GM12878 (cell line): ENCODE results near the gene AKAP11. TPM values are rescaled to one million over a fixed set of nuclear protein-coding genes. Genes with fewer than 3 reads are reported as not detected.
A peak's percentile ranks its signal among the peaks of the same experiment; 100 is the strongest.

ENCODE experiments used
- ATAC-seq: fragments of 200-7000 bp; cut with Tn5 transposase; 3 replicates; pipeline ENCODE4 v1.9.1; 2020; ENCODE audit warnings: mild to moderate bottlenecking, moderate library complexity
- Bru-seq: library from RNA; stranded (reverse); fragments of 400-500 nt; gene quantifications from one replicate; lab custom pipeline; 2021; lab: Mats Ljungman, UMichigan
- BruChase-seq, 2 experiments: library from RNA; stranded (reverse); fragments of 400-500 nt; gene quantifications; one replicate each; lab custom pipeline; 2021; lab: Mats Ljungman, UMichigan
- BruUV-seq: library from RNA; stranded (reverse); fragments of 400-500 nt; replicated peaks from 2 replicates; lab custom pipeline; 2021; lab: Mats Ljungman, UMichigan
- CTCF ChIA-PET: fragments of 300-600 bp; sonication (Branson Sonifier 250); formaldehyde crosslinking; extraction: SDS; loops from one replicate; lab custom pipeline; 2021; ENCODE audit warnings: inconsistent platforms; lab: Yijun Ruan, JAX
- POLR2A ChIA-PET: fragments of 350-600 bp; formaldehyde crosslinking; extraction: SDS; loops from one replicate; lab custom pipeline; 2021; ENCODE audit warnings: inconsistent platforms; lab: Charles Lee
- RAD21 ChIA-PET: fragments of 300-600 bp; sonication (Branson Sonifier 250); formaldehyde crosslinking; loops from one replicate; lab custom pipeline; 2023; ENCODE audit warnings: antibody characterized with exemption; ENCODE audit not compliant: unreplicated experiment; lab: Charles Lee
- SMC1A ChIA-PET: fragments of 300-600 bp; sonication (Branson Sonifier 250); formaldehyde crosslinking; loops from one replicate; lab custom pipeline; 2023; ENCODE audit not compliant: unreplicated experiment, uncharacterized antibody; lab: Charles Lee
- DNase-seq: peaks from one replicate; pipeline ENCODE4 v3.0.0-alpha.2; 2011; ENCODE audit warnings: low read depth, low spot score
- FAIRE-seq: peaks from 3 replicates; lab custom pipeline; 2011; peaks lifted over from hg19 to GRCh38; lab: Jason Lieb, UNC
- H2AFZ ChIP-seq: 2 replicates; pipeline ENCODE4 v1.6.0; 2011; ENCODE audit warnings: low read depth, low read length, control low read depth; ENCODE audit not compliant: control insufficient read depth
- H3K27ac ChIP-seq: 2 replicates; pipeline ENCODE4 v1.5.1; 2011; ENCODE audit warnings: control low read depth; ENCODE audit not compliant: control insufficient read depth, insufficient read depth
- H3K27me3 ChIP-seq, 2 experiments: replicated peaks in 1 of 2; 2 replicates each; pipeline versions ENCODE4 v1.6.0 to v1.6.1; 2011; ENCODE audit warnings: low read length in 1 of 2; ENCODE audit not compliant: control insufficient read depth in 2 of 2, insufficient read depth in 2 of 2
- H3K36me3 ChIP-seq, 2 experiments: 2 replicates each; pipeline ENCODE4 v1.5.1; 2011; ENCODE audit warnings: low read length in 1 of 2; ENCODE audit not compliant: control insufficient read depth in 2 of 2, insufficient read depth in 2 of 2
- H3K4me1 ChIP-seq: 2 replicates; pipeline ENCODE4 v1.6.1; 2011; ENCODE audit warnings: mild to moderate bottlenecking, low read length, moderate library complexity, mixed read lengths; ENCODE audit not compliant: control insufficient read depth, insufficient read depth
- H3K4me2 ChIP-seq: 2 replicates; pipeline ENCODE4 v1.6.0; 2011; ENCODE audit warnings: control low read depth; ENCODE audit not compliant: control insufficient read depth, insufficient read depth
- H3K4me3 ChIP-seq: fragments of 200-600 bp; sonication (generic); 2 replicates; pipeline ENCODE4 v1.5.1; 2016
- H3K79me2 ChIP-seq: 2 replicates; pipeline ENCODE4 v1.6.0; 2011; ENCODE audit warnings: low read length; ENCODE audit not compliant: control insufficient read depth, insufficient read depth
- H3K9ac ChIP-seq: 2 replicates; pipeline ENCODE4 v1.8.0; 2011; ENCODE audit warnings: low read length, control low read depth, mixed read lengths; ENCODE audit not compliant: control insufficient read depth, insufficient read depth
- H3K9me3 ChIP-seq: replicated peaks from 3 replicates; pipeline ENCODE4 v1.5.1; 2011; ENCODE audit warnings: mild to moderate bottlenecking, low read length; ENCODE audit not compliant: control insufficient read depth, insufficient read depth
- H4K20me1 ChIP-seq: 2 replicates; pipeline ENCODE4 v1.6.0; 2011; ENCODE audit not compliant: control insufficient read depth, insufficient read depth
- ATF3 ChIP-seq: IDR thresholded peaks from 2 replicates; pipeline ENCODE4 v1.6.1; 2011; ENCODE audit warnings: low read depth, mild to moderate bottlenecking, low read length, moderate library complexity, borderline replicate concordance; ENCODE audit errors: extremely low read depth
- CEBPZ ChIP-seq: fragments of 150-350 bp; IDR thresholded peaks from 2 replicates; pipeline ENCODE4 v1.6.1; 2016; ENCODE audit warnings: low read depth, low read length
- E2F4 ChIP-seq: IDR thresholded peaks from 2 replicates; pipeline ENCODE4 v1.6.1; 2012; ENCODE audit warnings: low read depth, low read length, improper control_type of control experiment
- IKZF1 ChIP-seq: fragments of 450-650 bp; conservative IDR thresholded peaks from 2 replicates; pipeline ENCODE4 v1.6.1; 2017; ENCODE audit warnings: antibody characterized with exemption, mild to moderate bottlenecking
- MXI1 ChIP-seq: fragments of 150-350 bp; IDR thresholded peaks from 2 replicates; pipeline ENCODE4 v1.6.1; 2011; ENCODE audit warnings: low read depth, mild to moderate bottlenecking, inconsistent platforms, low read length, improper control_type of control experiment
- NBN ChIP-seq: fragments of 450-650 bp; IDR thresholded peaks from 2 replicates; pipeline ENCODE4 v1.6.1; 2016
- POLR2AphosphoS5 ChIP-seq: IDR thresholded peaks from 2 replicates; pipeline ENCODE4 v1.6.1; 2011; ENCODE audit warnings: mild to moderate bottlenecking, low read length, inconsistent platforms
- USF2 ChIP-seq: IDR thresholded peaks from 2 replicates; pipeline ENCODE4 v1.6.1; 2011; ENCODE audit warnings: low read depth, low read length, improper control_type of control experiment, borderline replicate concordance
- ZNF217 ChIP-seq: fragments of 450-650 bp; IDR thresholded peaks from 2 replicates; pipeline ENCODE4 v1.6.1; 2017; ENCODE audit warnings: antibody characterized with exemption, mild to moderate bottlenecking
- ZNF274 ChIP-seq: IDR thresholded peaks from one replicate; pipeline ENCODE4 v1.8.0; 2011; ENCODE audit not compliant: insufficient read length, insufficient read depth
- WGBS: methylation state at CpG from one replicate; pipeline ENCODE4 v1.1.6; 2016; ENCODE audit warnings: low lambda C conversion rate; ENCODE audit not compliant: insufficient replicate concordance, insufficient coverage; ENCODE audit errors: missing lambda C conversion rate; 5-methylcytosine and 5-hydroxymethylcytosine counted together
- in situ Hi-C: fragments of 300-500 bp; cut with MboI; formaldehyde crosslinking; loops from 9 replicates; pipeline ENCODE4 v1.14.3; 2018; ENCODE audit warnings: mixed read lengths
- intact Hi-C: fragments of 100-400 bp; cut with micrococcal nuclease; formaldehyde crosslinking; loops from one replicate; pipeline ENCODE4 v1.14.2; 2022; ENCODE audit not compliant: unreplicated experiment
- long read RNA-seq, 2 experiments: library from polyadenylated mRNA; unstranded; transcript quantifications; one replicate each; pipeline ENCODE4 v2.0.0, GENCODE V29; 2019 to 2020
- polyA minus RNA-seq, 3 experiments: library from RNA; depleted of rRNA, polyadenylated mRNA; stranded (reverse); fragments of >200 nt; gene quantifications; 2 replicates each; pipeline ENCODE4 v1.2.3, GENCODE V29; 2011
- polyA plus RNA-seq, 11 experiments: library from polyadenylated mRNA; depleted of rRNA in 4 of 11; unstranded in 6 of 11; stranded (reverse) in 5 of 11; fragments of >200 nt; fragmentation: Nextera tagmentation in 4 of 11; fragmentation: Illumina TruSeq in 1 of 11; extraction: Ambion mirVana in 4 of 11; extraction: Trizol in 1 of 11; gene quantifications; 1 replicate in 1 of 11; 2 replicates in 10 of 11; pipeline versions ENCODE4 v1.2.1 to v1.2.3, GENCODE V29; 2011 to 2016; ENCODE audit warnings: inconsistent platforms in 2 of 11, missing spikeins in 2 of 11, low read depth in 1 of 11
- total RNA-seq, 4 experiments: library from RNA; depleted of rRNA in 3 of 4; stranded (reverse); fragments of >200 nt in 3 of 4; fragmentation: Illumina TruSeq in 1 of 4; extraction: Trizol in 1 of 4; gene quantifications; 2 replicates each; pipeline versions ENCODE4 v1.2.1 to v1.2.3, GENCODE V29; 2013 to 2021

AKAP11 gene
- 113 and 115 TPM in 2 replicates for total RNA-seq (2013; cell fraction: nucleolus; rRNA removed)
- total RNA-seq (2014; rRNA removed), result 19.0 and 21.2 TPM in 2 replicates
- total RNA-seq (2014; rRNA removed; fragmentation: Illumina TruSeq; extraction: Trizol), result 24.9 and 26.9 TPM in 2 replicates
- total RNA-seq (2021), result 24.6 and 27.0 TPM in 2 replicates
- polyA plus RNA-seq (2011; ENCODE audit: low read depth), result 6.7 TPM
- polyA plus RNA-seq (2011; rRNA removed), result 36.8 and 55.6 TPM in 2 replicates
- polyA plus RNA-seq (2011; cell fraction: cytosol; rRNA removed), result 12.9 and 14.4 TPM in 2 replicates
- polyA plus RNA-seq (2011; cell fraction: nucleus; rRNA removed), result 24.0 and 24.6 TPM in 2 replicates
- 11.7 and 16.7 TPM in 2 replicates for polyA plus RNA-seq (2012)
- polyA plus RNA-seq (2014; fragmentation: Illumina TruSeq; extraction: Trizol), result 25.1 and 31.9 TPM in 2 replicates
- 1 to 10 TPM; 4.8 to 6.0 TPM for polyA plus RNA-seq (2014; fragmentation: Nextera tagmentation; extraction: Ambion mirVana)
- 13.9 and 16.8 TPM in 2 replicates for polyA plus RNA-seq (2014; rRNA removed)
- polyA plus RNA-seq (2016; fragmentation: Nextera tagmentation; extraction: Ambion mirVana), result 1 to 10 TPM; 6.7 to 7.0 TPM
- polyA minus RNA-seq (2011; rRNA and poly(A)+ RNA removed), result 52.3 and 75.3 TPM in 2 replicates
- 18.3 and 23.0 TPM in 2 replicates for polyA minus RNA-seq (2011; cell fraction: cytosol; rRNA and poly(A)+ RNA removed)
- polyA minus RNA-seq (2011; cell fraction: nucleus; rRNA and poly(A)+ RNA removed), result 31.6 and 42.1 TPM in 2 replicates
- percentile 93 among the genes with signal in this experiment for Bru-seq, nascent RNA
- BruChase-seq, experiment 1, labeled RNA remaining after a 6-hour chase, result percentile 95 among the genes with signal in this experiment
- percentile 96 among the genes with signal in this experiment for BruChase-seq, experiment 2, labeled RNA remaining after a 2-hour chase
- long read RNA-seq, experiment 1, partial matches to known transcripts, result 2 of 3 reads
- long read RNA-seq, experiment 1, other reads (novel, unspliced or antisense), result 1 of 3 reads
- long read RNA-seq, experiment 2, partial matches to known transcripts, result 25 of 71 reads
- long read RNA-seq, experiment 2, other reads (novel, unspliced or antisense), result 46 of 71 reads

GRCh38 chr13:42272115-42272803 lies at the start of gene AKAP11:
AKAP11 (plus strand) TSS chr13:42272152; CDS start chr13:42286349, 14,197 bp downstream.
- H3K4me2 ChIP-seq, result peak within 1 kb of the TSS; percentile 77
- no TSS peak for BruUV-seq
- WGBS, result under 1% methylated on average over 52 of the region's 59 CpGs
- H2AFZ ChIP-seq, result peak within 1 kb of the TSS; percentile 78
- DNase-seq, result no peak
- FAIRE-seq, result no peak
- peaks cover 0 to under 1% of the 10 kb centered on the region in 2 experiments; a peak in 1 of 4 replicates for H3K36me3 ChIP-seq
- H3K27ac ChIP-seq, result peak within 1 kb of the TSS; percentile 93
- RAD21 ChIA-PET, result interaction anchor here (0.8 to 2.4 kb wide), 17 partner anchors 10 to 1211 kb away, joined by 3 to 12 read pairs (median 3); partner anchors contain the start of gene WBP4
- H4K20me1 ChIP-seq, result no peaks in the 10 kb centered on the region
- H3K27me3 ChIP-seq, result no peaks in the 10 kb centered on the region
- in situ Hi-C loops, result no loop called here
- SMC1A ChIA-PET, result interaction anchor here (0.8 to 4.2 kb wide), 16 partner anchors 11 to 229 kb away, joined by 3 to 21 read pairs (median 4); no protein-coding TSS in a partner anchor
- peaks cover 12% of the 10 kb centered on the region for H3K4me1 ChIP-seq
- H3K9me3 ChIP-seq, result no peaks in the 10 kb centered on the region; the same call in 2 of the 3 replicates
- peak within 1 kb of the TSS; percentile 93 for H3K9ac ChIP-seq
- CTCF ChIA-PET, result interaction anchor here (1.0 to 1.8 kb wide), 7 partner anchors 56 to 725 kb away, joined by 3 to 6 read pairs (median 3); no protein-coding TSS in a partner anchor
- H3K4me3 ChIP-seq, result peak within 1 kb of the TSS; percentile 90
- POLR2A ChIA-PET, result interaction anchor here (0.7 to 1.8 kb wide), 12 partner anchors 14 to 1135 kb away, joined by 3 to 7 read pairs (median 4); no protein-coding TSS in a partner anchor
- ATAC-seq, result peak; percentile 26
- intact Hi-C loops, result loop anchor here (5.0 to 10.0 kb wide), 5 partner anchors 135 to 1287 kb away; partner anchors contain the start of gene DGKH
- H3K79me2 ChIP-seq, result peaks cover 58% of the 10 kb centered on the region
- no peak; the same call in 1 of the 2 replicates for TF ChIP-seq MXI1
- no peak for TF ChIP-seq ZNF274
- no peak for TF ChIP-seq CEBPZ
- no peak for TF ChIP-seq E2F4
- peak; percentile 45; the same call in 1 of the 2 replicates for TF ChIP-seq POLR2AphosphoS5
- no peak for TF ChIP-seq USF2
- TF ChIP-seq ATF3, result no peak
- TF ChIP-seq NBN, result 0 out of 2 replicates have a peak, but pooled peaks have one; percentile 35
- TF ChIP-seq ZNF217, result no peak
- peak; percentile 27 for TF ChIP-seq IKZF1
